AG04449 (cell line): ENCODE measurements around the gene RAD23A.
"Not testable (repeated sequence)": the region's sequence is repeated elsewhere in the genome, so short reads cannot be mapped to it uniquely, and the experiment has no call there.

ENCODE experiments used
- CTCF ChIA-PET: fragments of 350-600 bp; formaldehyde crosslinking; extraction: SDS; loops from one replicate; lab custom pipeline; 2021; ENCODE audit warnings: antibody characterized with exemption; lab: Yijun Ruan, JAX
- POLR2A ChIA-PET: fragments of 400-600, 350-600 bp; formaldehyde crosslinking; extraction: SDS; loops from one replicate; lab custom pipeline; 2020; ENCODE audit warnings: antibody characterized with exemption, inconsistent platforms; lab: Yijun Ruan, JAX
- DNase-seq: peaks from one replicate; pipeline ENCODE4 v3.0.0-alpha.2; 2010; ENCODE audit warnings: low read depth, low spot score
- H3K4me3 ChIP-seq: 2 replicates; pipeline ENCODE4 v1.5.1; 2011; ENCODE audit warnings: low read depth, mild to moderate bottlenecking, control low read depth, low read length
- CTCF ChIP-seq: IDR thresholded peaks from one replicate; pipeline ENCODE4 v1.5.1; 2011; ENCODE audit warnings: mild to moderate bottlenecking, moderate library complexity, low read length, control low read depth, inconsistent platforms; ENCODE audit not compliant: insufficient read depth; ENCODE audit errors: missing control alignments

Gene RAD23A

GRCh38 chr19:12969292-12969988 lies 23.8 kb downstream of the RAD23A start, which contains the start of gene DAND5:
Gene DAND5 (plus strand): TSS chr19:12969576. CDS start chr19:12969661, 85 bp downstream.
- CTCF ChIA-PET, result interaction anchor here (5.6 to 9.9 kb wide), 2 partner anchors 6 to 123 kb away, joined by 138 to 153 read pairs; no protein-coding TSS in a partner anchor
- POLR2A ChIA-PET, result no interaction called here
- TF ChIP-seq CTCF, result no peak
- H3K4me3 ChIP-seq, result no peak within 1 kb of the TSS
- no peak for DNase-seq

- POLR2A ChIA-PET, result no interaction called here
Observed at GRCh38 chr19:12970070-12970820, 24.6 kb downstream of the RAD23A start.

DNA sequence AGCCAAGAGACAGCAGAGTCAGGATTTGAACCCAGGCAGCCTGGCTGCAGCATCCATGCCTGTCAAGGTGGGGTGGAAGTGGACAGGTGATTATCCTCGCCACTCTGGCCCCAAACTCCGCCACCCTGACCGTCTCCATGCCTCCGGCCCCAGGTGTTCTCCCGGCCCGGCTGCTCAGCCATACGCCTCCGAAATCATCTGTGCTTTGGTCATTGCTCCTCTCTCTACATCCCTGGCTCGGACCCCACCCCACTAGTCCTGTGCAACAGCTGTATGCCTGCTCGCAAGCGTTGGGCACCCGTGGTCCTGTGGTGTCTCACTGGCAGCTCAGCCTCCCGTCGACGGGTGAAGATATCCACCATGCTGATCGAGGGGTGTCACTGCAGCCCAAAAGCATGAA lies 27.6 kb downstream of the RAD23A start:
- DNase-seq, result no peak
- POLR2A ChIA-PET, result no interaction called here
- H3K4me3 ChIP-seq, result no peak overlapping the region
- TF ChIP-seq CTCF, result no peak
- CTCF ChIA-PET, result interaction anchor here (5.6 to 14.7 kb wide), 3 partner anchors 9 to 114 kb away, joined by 138 to 573 read pairs (median 486); partner anchors contain the start of gene DAND5

More at GRCh38 chr19:12970070-12970820, 24.6 kb downstream of the RAD23A start:
- DNase-seq, result no peak
- H3K4me3 ChIP-seq, result no peak overlapping the region
- no peak for TF ChIP-seq CTCF
- CTCF ChIA-PET, result interaction anchor here (5.6 kb wide), 1 partner anchor 122 kb away, joined by 153 read pairs; no protein-coding TSS in a partner anchor

GRCh38 chr19:12974301-12975220 lies 28.9 kb downstream of the RAD23A start:
- H3K4me3 ChIP-seq, result no peak overlapping the region
- no peak for TF ChIP-seq CTCF
- DNase-seq, result no peak
- CTCF ChIA-PET, result interaction anchor here (0.7 to 14.7 kb wide), 8 partner anchors 10 to 615 kb away, joined by 3 to 573 read pairs (median 69); partner anchors contain the start of gene DAND5
- POLR2A ChIA-PET, result no interaction called here

- no peak for DNase-seq
- ChIA-PET POLR2A (no interaction called here), CTCF (interaction anchor here (0.7 to 14.7 kb wide), 11 partner anchors 11 to 614 kb away, joined by 3 to 573 read pairs (median 8); partner anchors contain the start of genes DAND5 and LYL1)
- H3K4me3 ChIP-seq, result no peak overlapping the region
- TF ChIP-seq CTCF, result no peak
Observed at GRCh38 chr19:12975221-12975741, 29.6 kb downstream of the RAD23A start.

DNA sequence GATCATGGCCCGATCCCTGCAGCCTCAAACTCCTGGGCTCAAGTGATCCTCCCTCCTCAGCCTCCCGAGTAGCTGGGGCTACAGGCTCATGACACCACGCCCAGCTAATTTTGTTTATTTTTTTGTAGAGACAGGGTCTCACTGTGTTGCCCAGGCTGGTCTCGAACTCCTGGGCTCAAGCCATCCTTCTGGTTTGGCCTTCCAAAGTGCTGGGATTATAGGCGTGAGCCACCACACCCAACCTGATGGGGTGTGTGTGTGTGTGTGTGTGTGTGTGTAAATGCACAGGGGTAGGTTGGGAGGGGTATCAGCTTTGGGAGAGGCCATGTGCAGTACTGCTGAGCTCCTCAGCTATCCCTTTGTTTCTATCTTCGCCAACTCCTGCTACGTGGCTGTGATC lies 30.4 kb downstream of the RAD23A start:
- H3K4me3 ChIP-seq, DNase-seq: not testable (repeated sequence)
- POLR2A ChIA-PET, result interaction anchor here (1.0 kb wide), 1 partner anchor 36 kb away, joined by 3 read pairs; no protein-coding TSS in a partner anchor
- CTCF ChIA-PET, result interaction anchor here (0.6 to 14.7 kb wide), 15 partner anchors 12 to 612 kb away, joined by 3 to 573 read pairs (median 10); partner anchors contain the start of genes CACNA1A, DAND5 and LYL1
